ENCODE data around the gene GNAS-AS1. TPM values are rescaled to one million over a fixed set of nuclear protein-coding genes. Genes with fewer than 3 reads are reported as not detected.
"Not testable (repeated sequence)": the region's sequence is repeated elsewhere in the genome, so short reads cannot be mapped to it uniquely, and the experiment has no call there.

Gene GNAS-AS1
- total RNA-seq, 1 experiment from 2014 or later, result 0.59 TPM

DNA sequence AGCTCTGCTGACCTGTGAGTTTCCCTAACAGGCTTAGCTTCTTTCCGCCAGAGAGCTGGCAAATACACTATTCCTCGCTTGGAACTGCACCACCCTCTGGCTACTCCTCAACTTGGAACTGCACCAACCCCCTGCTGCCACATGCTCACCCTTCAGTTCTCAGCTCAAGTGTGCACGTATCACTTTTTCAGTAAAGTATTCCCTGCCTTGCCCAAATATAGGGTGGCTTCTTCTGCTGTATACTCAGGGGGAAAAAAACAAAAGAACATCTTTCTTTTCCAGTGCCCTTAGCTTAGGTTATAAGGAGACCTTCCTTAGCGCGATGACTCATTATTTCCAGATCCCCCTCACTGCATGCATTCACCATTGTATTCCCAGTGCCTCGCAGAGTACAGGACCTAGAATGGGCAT, 21.2 kb downstream of the GNAS-AS1 start:
- no peak overlapping the region for H3K4me3 Mint-ChIP-seq (ENCODE audit: low read depth, unreplicated experiment)
- no peaks in the 10 kb centered on the region for H3K36me3 Mint-ChIP-seq (ENCODE audit: insufficient read depth, unreplicated experiment)
- DNase-seq, result no peak
- H3K9me3 Mint-ChIP-seq (ENCODE audit: low read depth, unreplicated experiment), result peaks cover 4% of the 10 kb centered on the region
- CTCF ChIA-PET, result no interaction called here
- H3K27ac Mint-ChIP-seq (ENCODE audit: unreplicated experiment), result no peak overlapping the region
- intact Hi-C loops (cut with micrococcal nuclease; ENCODE audit: unreplicated experiment), result no loop called here
- peaks cover 82% of the 10 kb centered on the region for H3K27me3 Mint-ChIP-seq (ENCODE audit: unreplicated experiment)
- H3K4me1 Mint-ChIP-seq (ENCODE audit: low read depth, unreplicated experiment), result no peaks in the 10 kb centered on the region
- TF ChIP-seq, protein P1, sequence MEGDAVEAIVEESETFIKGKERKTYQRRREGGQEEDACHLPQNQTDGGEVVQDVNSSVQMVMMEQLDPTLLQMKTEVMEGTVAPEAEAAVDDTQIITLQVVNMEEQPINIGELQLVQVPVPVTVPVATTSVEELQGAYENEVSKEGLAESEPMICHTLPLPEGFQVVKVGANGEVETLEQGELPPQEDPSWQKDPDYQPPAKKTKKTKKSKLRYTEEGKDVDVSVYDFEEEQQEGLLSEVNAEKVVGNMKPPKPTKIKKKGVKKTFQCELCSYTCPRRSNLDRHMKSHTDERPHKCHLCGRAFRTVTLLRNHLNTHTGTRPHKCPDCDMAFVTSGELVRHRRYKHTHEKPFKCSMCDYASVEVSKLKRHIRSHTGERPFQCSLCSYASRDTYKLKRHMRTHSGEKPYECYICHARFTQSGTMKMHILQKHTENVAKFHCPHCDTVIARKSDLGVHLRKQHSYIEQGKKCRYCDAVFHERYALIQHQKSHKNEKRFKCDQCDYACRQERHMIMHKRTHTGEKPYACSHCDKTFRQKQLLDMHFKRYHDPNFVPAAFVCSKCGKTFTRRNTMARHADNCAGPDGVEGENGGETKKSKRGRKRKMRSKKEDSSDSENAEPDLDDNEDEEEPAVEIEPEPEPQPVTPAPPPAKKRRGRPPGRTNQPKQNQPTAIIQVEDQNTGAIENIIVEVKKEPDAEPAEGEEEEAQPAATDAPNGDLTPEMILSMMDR (IDR thresholded peaks at IDR 0.05; ENCODE audit: unreplicated experiment), result no peak
- BruUV-seq (replicated peaks), result no TSS peak

DNA sequence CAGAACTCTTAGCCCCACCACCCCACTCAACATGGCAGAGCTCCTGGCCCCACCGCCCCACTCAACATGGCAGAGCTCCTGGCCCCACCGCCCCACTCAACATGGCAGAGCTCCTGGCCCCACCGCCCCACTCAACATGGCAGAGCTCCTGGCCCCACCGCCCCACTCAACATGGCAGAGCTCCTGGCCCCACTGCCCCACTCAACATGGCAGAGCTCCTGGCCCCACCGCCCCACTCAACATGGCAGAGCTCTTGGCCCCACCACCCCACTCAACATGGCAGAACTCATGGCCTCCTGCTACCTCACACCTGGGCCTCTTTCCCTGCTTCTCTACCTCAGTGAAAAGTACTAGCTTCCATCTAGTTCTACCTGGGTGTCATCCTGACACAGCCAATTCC, 21.9 kb downstream of the GNAS-AS1 start:
- H3K4me1 Mint-ChIP-seq (ENCODE audit: low read depth, unreplicated experiment); DNase-seq; H3K27ac Mint-ChIP-seq (ENCODE audit: unreplicated experiment); H3K36me3 Mint-ChIP-seq (ENCODE audit: insufficient read depth, unreplicated experiment); H3K4me3 Mint-ChIP-seq (ENCODE audit: low read depth, unreplicated experiment); H3K9me3 Mint-ChIP-seq (ENCODE audit: low read depth, unreplicated experiment); BruUV-seq (replicated peaks); intact Hi-C loops (cut with micrococcal nuclease; ENCODE audit: unreplicated experiment): not testable (repeated sequence)
- CTCF ChIA-PET, result interaction anchor here (0.7 kb wide), 1 partner anchor 10 kb away, joined by 3 read pairs; no protein-coding TSS in a partner anchor
- H3K27me3 Mint-ChIP-seq (ENCODE audit: unreplicated experiment), result peaks cover 82% of the 10 kb centered on the region

DNA sequence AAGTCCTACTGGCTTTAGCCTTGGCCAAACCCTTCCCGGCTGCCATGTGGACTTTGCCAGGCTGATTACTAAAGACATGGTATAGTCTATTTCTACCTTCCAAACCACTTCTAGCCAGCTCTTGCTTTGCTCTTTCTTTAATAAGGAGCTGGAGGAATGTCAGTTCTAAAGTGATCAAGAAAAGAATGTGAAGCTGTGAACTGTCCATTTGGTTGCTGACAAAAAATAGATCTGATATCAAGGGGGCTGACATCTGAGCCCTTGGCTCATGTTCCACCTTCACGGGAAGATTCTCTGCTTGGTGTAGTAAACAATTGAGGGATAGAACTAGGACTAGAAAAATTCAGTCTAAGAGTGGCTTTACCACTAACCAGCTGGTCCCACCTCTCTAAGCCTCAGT, 22.6 kb downstream of the GNAS-AS1 start:
- Mint-ChIP-seq H3K36me3 (ENCODE audit: insufficient read depth, unreplicated experiment) (no peaks in the 10 kb centered on the region), H3K27ac (ENCODE audit: unreplicated experiment) (no peak overlapping the region), H3K4me3 (ENCODE audit: low read depth, unreplicated experiment) (no peak overlapping the region), H3K9me3 (ENCODE audit: low read depth, unreplicated experiment) (peaks cover 4% of the 10 kb centered on the region), H3K27me3 (ENCODE audit: unreplicated experiment) (peaks cover 82% of the 10 kb centered on the region), H3K4me1 (ENCODE audit: low read depth, unreplicated experiment) (no peaks in the 10 kb centered on the region)
- TF ChIP-seq, protein P1 (IDR thresholded peaks at IDR 0.05; ENCODE audit: unreplicated experiment), result no peak
- no peak for DNase-seq
- no TSS peak for BruUV-seq (replicated peaks)
- CTCF ChIA-PET, result no interaction called here
- intact Hi-C loops (cut with micrococcal nuclease; ENCODE audit: unreplicated experiment), result no loop called here

DNA sequence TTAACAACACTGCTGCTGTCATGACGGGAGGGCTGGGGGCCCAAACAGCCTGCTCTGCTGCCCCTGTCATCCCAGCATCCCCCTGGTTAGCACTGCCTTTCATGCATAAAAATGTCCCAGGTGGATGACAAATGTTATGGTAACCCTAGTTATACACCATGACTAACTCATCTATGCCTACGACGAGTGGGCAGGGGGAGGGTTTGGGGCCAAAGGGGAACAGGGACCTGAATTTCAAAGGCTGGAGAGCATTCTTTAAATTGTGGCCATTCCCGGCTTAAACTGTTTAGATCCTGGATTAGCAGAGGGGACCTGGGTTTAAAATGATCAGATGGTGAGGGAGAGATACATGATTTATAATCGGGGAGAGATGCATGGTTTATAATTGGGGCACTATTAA, 24.4 kb downstream of the GNAS-AS1 start:
- peaks cover 4% of the 10 kb centered on the region for H3K9me3 Mint-ChIP-seq (ENCODE audit: low read depth, unreplicated experiment)
- no peaks in the 10 kb centered on the region for H3K4me1 Mint-ChIP-seq (ENCODE audit: low read depth, unreplicated experiment)
- TF ChIP-seq, protein P1 (IDR thresholded peaks at IDR 0.05; ENCODE audit: unreplicated experiment), result no peak
- no peak overlapping the region for H3K27ac Mint-ChIP-seq (ENCODE audit: unreplicated experiment)
- H3K27me3 Mint-ChIP-seq (ENCODE audit: unreplicated experiment), result peaks cover 88% of the 10 kb centered on the region
- CTCF ChIA-PET, result no interaction called here
- no peak for DNase-seq
- intact Hi-C loops (cut with micrococcal nuclease; ENCODE audit: unreplicated experiment), result no loop called here
- no peaks in the 10 kb centered on the region for H3K36me3 Mint-ChIP-seq (ENCODE audit: insufficient read depth, unreplicated experiment)
- no peak overlapping the region for H3K4me3 Mint-ChIP-seq (ENCODE audit: low read depth, unreplicated experiment)
- no TSS peak for BruUV-seq (replicated peaks)

DNA sequence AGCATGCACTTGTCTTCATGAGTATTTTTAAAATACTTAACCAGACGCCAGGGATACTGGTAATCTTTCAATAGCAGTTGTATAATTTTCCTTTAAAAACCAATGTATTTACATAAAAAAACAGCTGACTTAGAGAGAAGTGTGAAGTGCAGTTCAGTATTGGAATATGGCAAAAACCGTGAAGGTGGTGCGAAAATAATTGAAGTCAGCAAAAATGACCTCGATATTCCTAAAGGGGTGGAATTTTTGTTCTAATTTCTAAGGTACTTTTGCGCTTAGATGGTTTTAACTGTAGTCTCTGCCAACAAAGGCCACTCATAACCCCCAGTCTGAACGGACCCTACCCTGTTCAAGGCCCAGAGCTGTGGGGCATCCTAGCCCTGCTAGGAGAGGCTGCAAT, 25.3 kb downstream of the GNAS-AS1 start:
- H3K27ac Mint-ChIP-seq (ENCODE audit: unreplicated experiment), result no peak overlapping the region
- no peak for DNase-seq
- intact Hi-C loops (cut with micrococcal nuclease; ENCODE audit: unreplicated experiment), result no loop called here
- H3K4me1 Mint-ChIP-seq (ENCODE audit: low read depth, unreplicated experiment), result no peaks in the 10 kb centered on the region
- CTCF ChIA-PET, result interaction anchor here (0.6 kb wide), 1 partner anchor 12 kb away, joined by 5 read pairs; no protein-coding TSS in a partner anchor
- H3K9me3 Mint-ChIP-seq (ENCODE audit: low read depth, unreplicated experiment), result peaks cover 4% of the 10 kb centered on the region
- no peaks in the 10 kb centered on the region for H3K36me3 Mint-ChIP-seq (ENCODE audit: insufficient read depth, unreplicated experiment)
- TF ChIP-seq, protein P1 (IDR thresholded peaks at IDR 0.05; ENCODE audit: unreplicated experiment), result no peak
- no TSS peak for BruUV-seq (replicated peaks)
- peaks cover 96% of the 10 kb centered on the region for H3K27me3 Mint-ChIP-seq (ENCODE audit: unreplicated experiment)
- no peak overlapping the region for H3K4me3 Mint-ChIP-seq (ENCODE audit: low read depth, unreplicated experiment)
